Bladder microvascular endothelial cell (primary cell): ENCODE data around the gene RND2. TPM values are rescaled to one million over a fixed set of nuclear protein-coding genes. Genes with fewer than 3 reads are reported as not detected.

Experiments
- total RNA-seq: library from RNA; depleted of rRNA; stranded (reverse); fragments of >200 nt; gene quantifications from 2 replicates; pipeline ENCODE4 v1.2.3, GENCODE V29; 2014

RND2 gene, protein sequence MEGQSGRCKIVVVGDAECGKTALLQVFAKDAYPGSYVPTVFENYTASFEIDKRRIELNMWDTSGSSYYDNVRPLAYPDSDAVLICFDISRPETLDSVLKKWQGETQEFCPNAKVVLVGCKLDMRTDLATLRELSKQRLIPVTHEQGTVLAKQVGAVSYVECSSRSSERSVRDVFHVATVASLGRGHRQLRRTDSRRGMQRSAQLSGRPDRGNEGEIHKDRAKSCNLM
- total RNA-seq: 0.16 and 0.19 TPM in 2 replicates

GRCh38 chr17:43024407-43025289 is at the start of gene RND2:
TSS of gene RND2 (plus strand) at chr17:43025231. CDS start at chr17:43025348, 117 bp downstream.

DNA sequence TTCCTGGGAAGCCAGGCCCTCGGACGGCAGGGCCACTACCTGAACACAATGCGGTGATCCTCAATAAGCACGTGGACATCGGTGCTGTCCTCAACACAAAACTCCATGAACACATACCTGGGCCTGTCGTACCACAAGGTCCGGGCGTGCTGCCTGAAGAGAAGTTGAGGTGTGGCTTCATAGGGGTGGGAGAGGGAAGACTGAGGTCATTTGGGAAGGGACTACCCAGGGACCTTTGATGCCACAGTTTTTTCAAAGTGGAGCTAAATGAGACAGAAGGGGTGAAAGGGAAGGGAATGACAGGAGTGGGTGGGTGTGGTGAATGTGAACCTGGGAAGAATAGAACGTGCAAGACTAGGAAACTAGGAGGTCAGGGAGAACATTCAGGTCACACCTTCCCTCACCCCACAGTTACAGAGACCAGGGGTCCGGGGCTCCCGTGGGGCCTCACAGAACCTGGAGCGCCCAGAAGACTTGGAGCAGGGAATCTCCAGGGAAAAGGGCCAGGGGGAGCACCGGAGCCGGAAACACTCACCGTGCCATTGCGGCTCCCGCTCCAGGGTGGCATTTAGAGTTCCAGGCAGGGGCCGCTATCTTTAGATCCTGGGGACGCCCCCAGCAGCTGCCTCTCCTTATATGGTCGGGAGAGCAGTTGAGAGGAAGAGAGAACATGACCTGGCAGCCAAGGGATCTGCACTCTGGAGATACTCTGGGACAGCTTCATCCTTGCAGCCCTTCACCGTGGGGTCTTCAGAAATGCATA is 45.3 kb upstream of the RND2 start, which contains the start of gene PTGES3L:
TSS of gene PTGES3L (minus strand) at position 570 of the 763 bp plus-strand sequence. CDS start at position 543, 27 bp downstream.

DNA sequence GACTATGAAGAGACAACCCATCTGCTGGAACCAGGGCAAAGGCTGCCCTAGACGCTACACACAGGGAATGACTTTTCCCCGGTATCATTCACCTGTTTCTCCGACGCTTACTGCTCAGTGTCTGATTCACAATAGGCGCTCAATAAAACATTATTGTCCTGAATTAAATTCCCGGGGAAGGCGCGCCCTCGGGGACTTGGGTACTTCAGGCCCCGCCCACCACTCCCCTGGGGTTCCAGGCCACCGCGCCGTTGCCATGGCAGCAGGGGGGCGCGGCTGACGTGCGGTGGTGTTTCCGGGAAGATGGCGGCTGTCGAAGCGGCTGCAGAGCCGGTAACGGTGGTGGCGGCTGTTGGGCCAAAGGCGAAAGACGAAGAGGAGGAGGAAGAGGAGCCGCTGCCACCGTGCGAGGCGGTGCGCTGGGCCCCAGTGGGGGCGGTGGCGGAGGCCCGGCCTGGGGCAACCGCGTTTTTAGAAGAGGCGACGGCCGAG is 44.7 kb upstream of the RND2 start, which contains the start of gene RUNDC1:
TSS of gene RUNDC1 (plus strand) at position 292 of the 492 bp plus-strand sequence. CDS start at position 304, 12 bp downstream.

GRCh38 chr17:42997984-42998938 is 26.8 kb upstream of the RND2 start, which contains the start of gene RPL27:
TSS of gene RPL27 (plus strand) at chr17:42998419. CDS start at chr17:42998751, 332 bp downstream.

GRCh38 chr17:43006639-43007551 is 18.1 kb upstream of the RND2 start, which contains the start of gene IFI35:
TSS of gene IFI35 (plus strand) at chr17:43006784. CDS start at chr17:43006948, 164 bp downstream.

GRCh38 chr17:43021741-43022512 is 3.1 kb upstream of the RND2 start, which contains the start of gene VAT1:
TSS of gene VAT1 (minus strand) at chr17:43022385. CDS start at chr17:43022322, 63 bp downstream.

Other genes starting within 250 kb of the RND2 start
- gene WNK4, start 244.6 kb upstream of the RND2 start, total RNA-seq: 1.3 and 13.0 TPM in 2 replicates
- gene COA3, start 226.5 kb upstream of the RND2 start, total RNA-seq: 55.1 and 59.4 TPM in 2 replicates
- not detected in 2 replicates for gene CNTD1, start 226.4 kb upstream of the RND2 start, total RNA-seq
- gene BECN1, start 200.9 kb upstream of the RND2 start, total RNA-seq: 116 and 169 TPM in 2 replicates
- 55.7 and 87.4 TPM in 2 replicates for gene PSME3, start 191.8 kb upstream of the RND2 start, total RNA-seq
- gene AOC2, start 180.7 kb upstream of the RND2 start, total RNA-seq: 0.49 and 0.69 TPM in 2 replicates
- 0.31 and 0.32 TPM in 2 replicates for gene AOC3, start 174.0 kb upstream of the RND2 start, total RNA-seq
- gene G6PC1, start 124.4 kb upstream of the RND2 start, total RNA-seq: not detected in 2 replicates
- gene AARSD1, start 60.8 kb upstream of the RND2 start, total RNA-seq: 14.4 and 18.0 TPM in 2 replicates
- gene PTGES3L, start 45.2 kb upstream of the RND2 start, total RNA-seq: 0.06 and 0.16 TPM in 2 replicates
- 7.3 and 13.3 TPM in 2 replicates for gene RUNDC1, start 44.7 kb upstream of the RND2 start, total RNA-seq
- gene RPL27, start 26.8 kb upstream of the RND2 start, total RNA-seq: 736 and 777 TPM in 2 replicates
- gene IFI35, start 18.4 kb upstream of the RND2 start, total RNA-seq: 10.4 and 21.9 TPM in 2 replicates
- 230 and 259 TPM in 2 replicates for gene VAT1, start 2.8 kb upstream of the RND2 start, total RNA-seq
- 16.8 and 25.1 TPM in 2 replicates for gene BRCA1, start 100.1 kb downstream of the RND2 start, total RNA-seq
- gene NBR1, start 146.0 kb downstream of the RND2 start, total RNA-seq: 70.4 and 94.5 TPM in 2 replicates
- gene TMEM106A, start 186.6 kb downstream of the RND2 start, total RNA-seq: 0.81 and 4.0 TPM in 2 replicates
- not detected in 2 replicates for gene CCDC200, start 203.4 kb downstream of the RND2 start, total RNA-seq
- not detected in 2 replicates for gene RNU2-1, start 208.7 kb downstream of the RND2 start, total RNA-seq